ENCODE data around the gene IVD.

IVD gene

GRCh38 chr15:40435023-40435709 lies 29.6 kb downstream of the IVD start:
- DNase-seq (ENCODE audit: low read depth): no peak
- H3K4me3 ChIP-seq (ENCODE audit: low read length): no peak overlapping the region
- TF ChIP-seq CTCF (conservative IDR thresholded peaks at IDR 0.05; ENCODE audit: low read depth, low read length): no peak

GRCh38 chr15:40435710-40436089 lies 30.1 kb downstream of the IVD start:
- no peak for DNase-seq (ENCODE audit: low read depth)
- TF ChIP-seq CTCF (conservative IDR thresholded peaks at IDR 0.05; ENCODE audit: low read depth, low read length): no peak
- peak overlapping the region; percentile 5 for H3K4me3 ChIP-seq (ENCODE audit: low read length)

GRCh38 chr15:40436116-40436891 lies 30.7 kb downstream of the IVD start:
- no peak for TF ChIP-seq CTCF (conservative IDR thresholded peaks at IDR 0.05; ENCODE audit: low read depth, low read length)
- peak overlapping the region; percentile 39 for H3K4me3 ChIP-seq (ENCODE audit: low read length)
- DNase-seq (ENCODE audit: low read depth): no peak

- H3K4me3 ChIP-seq (ENCODE audit: low read length): peak overlapping the region; percentile 39
- TF ChIP-seq CTCF (conservative IDR thresholded peaks at IDR 0.05; ENCODE audit: low read depth, low read length): no peak
- no peak for DNase-seq (ENCODE audit: low read depth)
Measured at GRCh38 chr15:40436892-40437751, 31.5 kb downstream of the IVD start.

GRCh38 chr15:40437752-40438687 lies 32.4 kb downstream of the IVD start:
- DNase-seq (ENCODE audit: low read depth): no peak
- no peak overlapping the region for H3K4me3 ChIP-seq (ENCODE audit: low read length)
- no peak for TF ChIP-seq CTCF (conservative IDR thresholded peaks at IDR 0.05; ENCODE audit: low read depth, low read length)

GRCh38 chr15:40438712-40439111 lies 33.1 kb downstream of the IVD start:
- no peak for TF ChIP-seq CTCF (conservative IDR thresholded peaks at IDR 0.05; ENCODE audit: low read depth, low read length)
- DNase-seq (ENCODE audit: low read depth): no peak
- H3K4me3 ChIP-seq (ENCODE audit: low read length): no peak overlapping the region

All from retinal pigment epithelial cell (primary cell).